ENCODE results near the gene DRD4.

The DRD4 gene

GRCh38 chr11:623999-624704 is 12.9 kb upstream of the DRD4 start:
- TF ChIP-seq, protein P1, sequence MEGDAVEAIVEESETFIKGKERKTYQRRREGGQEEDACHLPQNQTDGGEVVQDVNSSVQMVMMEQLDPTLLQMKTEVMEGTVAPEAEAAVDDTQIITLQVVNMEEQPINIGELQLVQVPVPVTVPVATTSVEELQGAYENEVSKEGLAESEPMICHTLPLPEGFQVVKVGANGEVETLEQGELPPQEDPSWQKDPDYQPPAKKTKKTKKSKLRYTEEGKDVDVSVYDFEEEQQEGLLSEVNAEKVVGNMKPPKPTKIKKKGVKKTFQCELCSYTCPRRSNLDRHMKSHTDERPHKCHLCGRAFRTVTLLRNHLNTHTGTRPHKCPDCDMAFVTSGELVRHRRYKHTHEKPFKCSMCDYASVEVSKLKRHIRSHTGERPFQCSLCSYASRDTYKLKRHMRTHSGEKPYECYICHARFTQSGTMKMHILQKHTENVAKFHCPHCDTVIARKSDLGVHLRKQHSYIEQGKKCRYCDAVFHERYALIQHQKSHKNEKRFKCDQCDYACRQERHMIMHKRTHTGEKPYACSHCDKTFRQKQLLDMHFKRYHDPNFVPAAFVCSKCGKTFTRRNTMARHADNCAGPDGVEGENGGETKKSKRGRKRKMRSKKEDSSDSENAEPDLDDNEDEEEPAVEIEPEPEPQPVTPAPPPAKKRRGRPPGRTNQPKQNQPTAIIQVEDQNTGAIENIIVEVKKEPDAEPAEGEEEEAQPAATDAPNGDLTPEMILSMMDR (IDR thresholded peaks at IDR 0.05; ENCODE audit: low read depth, low read length) = no peak
- no peak overlapping the region for H3K4me3 ChIP-seq (ENCODE audit: low read depth, low read length)

DNA sequence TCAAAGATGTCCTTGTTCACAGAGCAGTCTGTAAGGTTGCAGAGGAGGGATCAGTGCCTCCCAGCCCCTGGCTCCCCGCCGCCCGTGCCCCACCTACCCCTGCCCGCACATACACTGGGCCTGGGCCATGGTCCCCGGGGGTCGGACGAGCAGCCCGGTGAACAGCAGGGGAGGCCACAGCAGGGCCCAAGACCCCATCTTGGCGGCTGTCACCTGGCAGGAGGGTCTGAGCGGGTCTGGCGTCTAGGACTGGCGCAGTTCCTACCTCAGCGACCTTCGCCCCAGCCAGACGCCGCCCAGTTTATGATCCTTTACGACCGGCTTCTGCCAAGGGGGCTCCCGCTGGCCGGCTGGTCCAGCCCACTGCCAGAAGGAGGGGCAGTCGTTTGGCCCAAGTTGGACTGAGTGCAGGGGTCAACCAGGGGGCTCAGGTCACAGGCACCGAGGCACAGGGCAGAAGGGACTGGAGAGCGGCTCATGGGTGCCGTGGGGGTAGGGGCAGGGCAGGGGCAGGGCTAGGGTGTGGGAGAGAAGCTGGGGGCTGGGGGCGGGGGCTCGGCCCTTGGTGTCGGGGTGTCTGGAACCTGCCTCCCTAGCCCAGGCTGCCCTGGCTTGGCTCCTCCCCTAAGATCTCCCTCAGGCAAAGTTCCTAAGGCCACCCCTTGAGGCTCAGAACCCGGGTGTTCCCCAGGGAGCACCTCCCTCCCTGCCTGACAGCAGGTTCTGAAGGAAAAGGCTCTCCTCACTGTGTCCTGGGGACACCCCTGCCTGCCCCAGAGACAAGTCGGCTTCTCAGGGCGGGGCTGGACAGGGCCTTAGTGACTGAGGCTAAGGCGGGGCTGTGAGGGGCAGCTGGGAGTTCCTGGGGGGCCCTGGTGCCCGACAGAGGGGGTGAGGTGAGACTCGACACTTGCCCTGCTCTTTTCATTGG is 12.1 kb upstream of the DRD4 start, which contains the start of gene CDHR5:
Gene CDHR5 (minus strand): TSS at position 251 of the 931 bp plus-strand sequence. CDS start 53 bp downstream, at position 198.
- TF ChIP-seq, protein P1 (IDR thresholded peaks at IDR 0.05; ENCODE audit: low read depth, low read length) = no peak
- no peak within 1 kb of the TSS for H3K4me3 ChIP-seq (ENCODE audit: low read depth, low read length)

GRCh38 chr11:625636-626268 is 11.3 kb upstream of the DRD4 start:
- no peak overlapping the region for H3K4me3 ChIP-seq (ENCODE audit: low read depth, low read length)
- TF ChIP-seq, protein P1 (IDR thresholded peaks at IDR 0.05; ENCODE audit: low read depth, low read length) = no peak

DNA sequence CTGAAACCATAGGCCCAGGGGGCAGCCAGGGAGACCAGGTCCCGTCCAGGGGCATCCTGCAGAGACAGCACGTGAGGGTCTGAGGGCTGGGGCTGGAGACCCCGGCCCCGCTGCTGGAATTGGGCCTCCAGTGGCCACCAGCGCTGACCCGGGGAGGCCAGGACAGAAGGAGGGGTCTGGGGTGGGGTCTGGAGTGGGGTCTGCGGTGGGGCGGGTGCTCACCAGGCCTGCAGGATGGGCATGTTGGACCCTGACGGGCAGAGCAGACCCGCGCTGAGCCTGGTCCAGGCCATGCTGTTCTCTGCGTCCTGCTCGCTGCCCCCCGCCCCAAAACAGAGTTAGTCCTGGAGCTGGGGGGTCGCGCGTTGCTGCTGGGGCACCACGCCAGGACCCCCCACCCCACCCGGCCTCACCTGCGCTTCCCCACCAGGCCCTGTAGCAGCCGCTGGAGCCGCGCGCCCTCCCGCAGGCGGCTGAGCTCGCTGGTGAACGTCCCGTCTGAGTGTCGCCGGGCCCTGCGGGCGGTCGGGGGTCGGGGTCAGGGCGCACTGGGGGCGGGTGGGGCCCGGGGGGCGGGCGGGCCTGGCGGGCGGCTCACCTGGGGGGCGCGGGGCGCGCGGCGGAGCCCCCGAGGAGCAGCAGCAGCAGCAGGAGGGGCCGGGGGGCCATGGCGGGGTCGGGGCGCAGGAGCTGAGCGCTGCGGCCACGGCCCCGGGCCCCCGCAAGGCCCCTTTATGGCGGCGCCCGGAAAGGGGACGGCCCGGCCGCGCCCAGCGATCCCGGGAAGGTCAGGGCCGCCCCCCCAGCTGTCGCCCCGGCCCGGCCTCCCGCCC is 10.4 kb upstream of the DRD4 start, which contains the start of gene SCT:
Gene SCT (minus strand): TSS at position 707 of the 833 bp plus-strand sequence. CDS start 38 bp downstream, at position 669.
- H3K4me3 ChIP-seq (ENCODE audit: low read depth, low read length) = no peak within 1 kb of the TSS
- TF ChIP-seq, protein P1 (IDR thresholded peaks at IDR 0.05; ENCODE audit: low read depth, low read length) = no peak

DNA sequence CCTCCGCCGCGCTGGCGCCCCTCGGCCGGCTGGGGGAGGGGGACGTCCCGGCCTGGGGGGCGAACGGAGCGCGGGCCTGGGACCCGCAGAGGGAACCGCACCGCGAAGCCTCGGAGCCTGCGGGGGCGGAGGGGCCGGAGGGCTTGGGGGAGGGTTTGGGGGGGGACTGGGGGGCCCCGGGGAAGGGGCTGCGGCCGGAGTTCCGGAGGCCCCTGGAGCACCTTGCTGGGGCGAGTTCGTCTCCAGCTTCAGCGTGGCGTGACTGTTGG is 9.8 kb upstream of the DRD4 start:
- no peak overlapping the region for H3K4me3 ChIP-seq (ENCODE audit: low read depth, low read length)

DNA sequence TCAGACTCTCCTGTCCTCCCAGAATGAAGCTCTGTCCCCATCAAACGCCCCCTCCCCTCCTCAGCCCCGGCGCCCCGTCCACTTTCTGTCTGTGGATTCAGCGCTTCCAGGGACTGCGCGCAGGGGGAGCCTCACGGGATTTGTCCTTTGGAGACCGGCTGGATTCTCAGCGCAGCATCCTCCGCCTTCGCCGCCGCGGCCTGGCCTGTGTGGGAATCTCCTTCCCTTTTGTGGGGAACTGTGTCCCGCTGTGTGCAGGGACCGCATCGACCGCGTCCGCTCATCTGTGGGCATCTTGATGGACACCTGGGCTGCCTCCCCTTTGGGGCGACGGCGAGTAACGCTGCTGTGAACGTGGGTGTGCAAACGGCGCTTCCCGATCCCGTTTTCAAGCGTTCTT is 9.0 kb upstream of the DRD4 start:
- TF ChIP-seq, protein P1 (IDR thresholded peaks at IDR 0.05; ENCODE audit: low read depth, low read length) = no peak
- no peak overlapping the region for H3K4me3 ChIP-seq (ENCODE audit: low read depth, low read length)

More for the DNA sequence above, 9.8 kb upstream of the DRD4 start:
- TF ChIP-seq, protein P1 (IDR thresholded peaks at IDR 0.05; ENCODE audit: low read depth, low read length) = no peak
